HK-2 (cell line): Measurements from ENCODE around the gene ARL4A.

Experiments
- DNase-seq: peaks from one replicate; pipeline ENCODE4 v3.0.0-alpha.2; 2018; ENCODE audit not compliant: unreplicated experiment

The ARL4A gene

DNA sequence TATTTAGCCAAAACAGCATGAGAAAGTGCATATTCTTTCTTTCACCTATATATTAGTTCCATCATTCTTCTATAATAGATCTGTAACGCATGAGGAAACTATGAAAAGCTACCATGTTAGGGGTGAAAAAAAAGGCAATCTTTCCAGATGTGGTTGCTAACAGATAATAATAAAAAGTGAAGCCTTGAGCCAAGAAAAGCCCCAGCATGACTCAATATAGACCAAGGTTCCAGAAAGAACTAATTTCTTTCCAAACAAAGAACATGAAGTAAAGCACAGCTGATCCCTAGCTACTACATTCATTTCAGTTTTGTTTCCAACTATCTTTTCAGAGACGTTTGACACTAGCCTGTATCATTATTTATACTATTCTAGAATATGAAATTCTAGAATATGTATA, 16.4 kb downstream of the ARL4A start:
- no peak for DNase-seq

DNA sequence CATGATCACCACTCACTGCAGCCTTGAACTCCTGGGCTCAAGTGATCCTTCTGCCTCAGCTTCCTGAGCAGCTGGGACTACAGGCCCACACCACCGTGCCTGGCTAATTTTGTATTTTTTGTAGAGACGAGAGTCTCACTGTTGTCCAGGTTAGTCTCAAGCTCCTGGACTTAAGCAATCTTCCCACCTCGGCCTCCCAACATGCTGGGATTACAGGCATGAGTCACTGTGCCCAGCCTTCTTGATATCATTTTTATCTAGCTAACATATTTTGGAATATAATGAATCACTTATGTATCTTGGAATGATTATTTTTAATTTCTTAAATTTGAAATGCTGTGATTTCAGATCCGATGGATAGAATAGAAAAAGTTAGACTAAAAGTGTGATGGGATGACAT, 18.4 kb downstream of the ARL4A start:
- no peak for DNase-seq

DNA sequence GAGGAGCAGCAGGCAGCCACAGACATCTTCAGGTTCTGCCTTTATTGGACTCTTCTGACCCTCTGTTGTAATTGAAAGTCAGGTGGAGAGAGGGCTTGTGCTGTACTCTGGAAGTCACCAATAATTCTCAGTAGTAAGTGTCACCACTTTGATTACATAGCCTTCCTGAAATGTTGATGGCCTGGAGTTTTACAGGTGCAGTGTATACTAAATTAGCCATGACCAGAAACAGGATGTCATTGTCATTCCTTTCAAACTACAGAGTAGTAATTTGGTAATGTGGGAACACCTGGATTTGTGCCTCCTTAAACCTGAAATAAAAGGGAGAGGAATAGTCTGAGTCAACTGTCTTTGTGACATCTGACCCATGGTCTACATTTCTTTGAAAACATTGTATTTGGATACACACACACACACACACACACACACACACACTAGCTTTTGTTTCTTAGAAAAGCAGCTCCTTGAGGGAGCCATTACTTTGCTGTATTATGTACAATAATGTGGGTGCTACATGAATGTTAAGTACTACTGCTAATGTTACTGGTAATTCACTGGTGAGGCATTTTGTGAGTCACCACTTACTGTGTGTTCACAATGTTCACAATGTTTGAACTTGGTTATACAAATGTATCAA, 19.6 kb downstream of the ARL4A start:
- no peak for DNase-seq

DNA sequence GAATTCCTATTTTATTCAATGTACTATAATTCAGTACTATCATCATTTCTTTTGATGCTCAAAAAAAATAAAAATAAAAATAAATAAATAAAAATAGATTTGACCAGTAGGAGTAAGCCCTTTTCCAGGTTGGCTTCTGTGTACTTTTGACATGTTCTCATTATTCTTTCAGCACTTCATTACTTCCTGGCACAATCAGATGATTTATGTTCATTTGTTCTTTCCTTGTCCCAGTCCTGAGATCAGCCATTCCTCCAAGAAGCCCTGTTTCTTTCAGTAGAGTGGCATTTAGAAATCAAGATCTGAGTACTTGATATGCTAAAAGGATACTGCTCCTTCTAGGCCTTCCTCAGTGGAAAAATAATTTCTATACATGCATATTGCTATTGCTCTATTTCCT, 20.9 kb downstream of the ARL4A start:
- DNase-seq, result no peak

DNA sequence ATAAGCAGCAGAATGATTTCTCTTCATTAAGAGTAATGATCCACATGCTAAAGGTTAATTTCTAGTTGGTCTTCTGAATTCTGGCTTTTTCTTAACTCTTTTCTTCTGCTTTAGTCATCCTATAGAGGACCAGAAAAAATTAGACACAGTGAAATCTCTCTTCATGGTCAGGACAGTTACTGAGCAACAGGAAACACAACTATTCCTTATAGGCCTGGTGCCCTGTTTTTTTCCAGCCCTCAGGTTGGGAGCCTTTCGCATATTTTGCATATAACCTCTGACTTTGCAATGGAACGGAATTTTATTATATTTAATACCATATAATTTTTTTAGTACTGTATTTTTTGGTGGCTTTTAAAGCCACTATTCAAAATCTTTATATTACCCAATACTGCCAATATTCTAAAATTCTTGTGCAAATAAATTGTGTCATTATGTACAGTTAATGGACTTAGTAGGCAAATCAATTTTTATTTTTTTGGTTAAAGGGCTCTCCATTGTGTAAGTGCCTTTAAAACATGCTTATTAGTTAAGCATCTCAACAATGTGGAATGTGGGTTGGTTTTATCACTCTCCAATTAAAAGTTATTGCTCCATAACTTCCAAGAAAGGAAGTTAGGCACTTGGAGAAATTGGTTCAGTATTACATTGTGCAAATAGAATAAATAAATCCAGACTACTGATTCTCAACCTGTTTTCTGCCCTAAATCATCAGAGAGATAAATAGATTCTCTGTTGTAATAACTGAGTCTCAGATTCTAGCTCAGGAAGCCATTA, 22.5 kb downstream of the ARL4A start:
- no peak for DNase-seq

DNA sequence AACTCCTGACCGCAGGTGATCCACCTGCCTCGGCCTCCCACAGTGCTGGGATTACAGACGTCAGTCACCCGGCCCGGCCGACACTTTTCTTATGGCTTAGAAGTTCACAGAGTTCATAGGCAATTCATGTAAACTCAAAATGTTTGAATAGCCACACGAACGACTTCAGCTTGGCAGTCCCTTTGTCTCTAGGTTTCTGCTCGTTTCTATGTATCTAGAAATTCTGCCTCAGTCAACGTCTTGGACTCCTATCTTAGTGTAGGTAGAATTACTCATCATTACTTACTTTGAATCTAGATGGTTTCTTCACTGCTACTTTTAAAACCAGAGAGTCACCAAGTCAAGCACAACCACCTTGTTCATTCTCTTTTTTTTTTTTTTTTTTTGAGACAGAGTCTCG, 23.7 kb downstream of the ARL4A start:
- no peak for DNase-seq

DNA sequence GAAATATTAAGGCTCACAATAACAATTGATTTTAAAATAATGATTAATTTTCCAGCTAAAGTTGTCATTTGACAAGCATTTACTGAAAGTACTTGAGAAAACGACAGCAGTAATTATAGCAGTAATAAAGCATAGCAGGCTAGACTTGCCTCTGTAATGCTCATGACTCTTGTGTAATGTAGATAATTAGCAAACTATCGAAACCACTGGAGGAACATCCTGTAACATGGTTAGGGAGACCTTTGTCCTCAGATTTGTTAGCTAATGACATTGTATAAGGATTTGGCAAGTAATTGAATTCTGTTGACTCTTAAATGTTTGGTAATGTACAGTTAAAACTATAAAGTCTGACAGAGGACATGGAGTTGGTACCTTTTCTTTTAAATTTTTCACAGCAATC, 24.8 kb downstream of the ARL4A start:
- no peak for DNase-seq

DNA sequence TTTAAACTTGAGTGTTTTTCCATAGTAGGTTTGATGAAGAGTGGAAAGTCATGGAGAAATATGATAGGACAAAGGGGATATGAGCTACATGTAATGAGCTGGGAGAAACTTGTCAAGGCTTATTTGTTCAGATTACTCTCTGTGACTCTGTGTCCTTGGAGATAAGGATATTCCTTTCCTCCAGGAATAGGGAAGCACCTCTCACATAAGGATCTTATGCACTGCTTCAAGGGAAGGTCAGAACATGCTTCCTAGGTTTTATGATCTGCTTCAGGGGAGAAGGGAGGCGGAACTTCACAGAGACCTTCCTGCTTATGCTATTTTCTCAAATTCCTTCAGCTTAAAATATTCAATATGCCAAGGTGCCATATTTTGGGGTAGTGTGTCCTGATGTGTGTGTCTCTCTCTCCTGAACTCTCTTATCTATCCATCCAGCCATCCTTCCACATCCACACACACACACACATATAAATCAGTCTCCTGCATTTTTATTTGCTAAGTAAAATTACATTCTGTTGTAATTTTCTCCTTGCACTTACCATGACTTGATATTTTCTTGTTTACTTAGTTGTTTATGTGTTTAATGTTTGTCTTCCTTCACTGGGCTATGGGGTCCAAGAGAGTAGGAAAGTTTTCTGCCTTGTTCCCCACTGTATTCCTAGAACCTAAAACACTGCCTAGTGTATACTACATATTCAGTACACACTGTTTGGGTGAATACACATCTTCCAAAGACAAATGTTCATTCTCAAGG, 26.4 kb downstream of the ARL4A start:
- DNase-seq, result no peak

DNA sequence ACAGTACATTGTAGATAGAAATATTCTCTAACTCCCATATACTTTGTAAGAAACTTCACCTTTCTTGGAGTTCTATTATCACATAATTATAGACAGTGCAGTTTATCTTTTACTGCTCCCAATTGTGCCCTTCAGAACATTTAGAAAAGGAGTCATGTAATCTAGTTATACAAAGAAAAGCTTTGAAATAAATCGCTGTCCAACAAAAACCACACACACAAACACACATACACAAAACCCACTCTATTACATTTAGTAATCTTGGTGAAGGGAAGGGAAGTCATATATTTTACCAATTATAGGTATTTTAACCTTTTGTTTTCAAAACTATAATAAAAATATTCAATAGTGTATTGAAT, 26.9 kb downstream of the ARL4A start:
- no peak for DNase-seq

DNA sequence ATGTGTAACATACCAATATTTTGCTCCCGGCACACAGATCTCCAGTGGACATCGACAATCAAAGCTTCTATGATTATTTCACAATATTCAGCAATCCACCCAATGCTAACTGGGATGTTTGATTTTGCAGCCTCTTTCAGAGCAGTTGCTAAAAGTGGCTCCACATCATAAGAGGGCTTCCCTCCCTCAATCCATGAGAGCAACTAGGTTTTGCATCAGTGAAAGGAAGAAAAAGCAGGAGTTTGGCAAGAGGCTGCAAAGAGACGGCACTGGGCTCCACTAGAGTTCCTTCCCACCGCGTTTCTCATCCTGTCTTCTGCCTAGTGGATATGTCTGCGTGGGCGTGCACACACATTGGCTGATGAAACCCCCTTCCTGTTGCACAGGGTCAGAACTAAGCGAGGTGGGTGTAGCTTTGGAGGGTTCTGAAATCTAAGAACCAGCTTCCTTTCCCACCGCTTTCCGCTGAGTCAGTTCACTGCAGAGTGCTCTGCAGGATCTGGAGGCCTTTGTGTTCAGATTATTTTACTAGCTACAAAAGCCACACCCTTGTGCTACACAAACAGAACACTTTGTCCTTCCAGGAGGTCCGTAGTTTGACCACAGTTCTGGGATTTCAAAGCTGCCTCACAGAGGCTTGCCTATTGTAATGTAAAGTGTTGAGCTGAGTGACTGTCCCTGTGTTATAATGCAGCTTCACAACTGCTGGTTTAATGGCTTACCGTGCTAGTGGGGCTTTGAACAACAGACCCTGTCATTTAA, 28.1 kb downstream of the ARL4A start:
- DNase-seq, result peak; percentile 8

DNA sequence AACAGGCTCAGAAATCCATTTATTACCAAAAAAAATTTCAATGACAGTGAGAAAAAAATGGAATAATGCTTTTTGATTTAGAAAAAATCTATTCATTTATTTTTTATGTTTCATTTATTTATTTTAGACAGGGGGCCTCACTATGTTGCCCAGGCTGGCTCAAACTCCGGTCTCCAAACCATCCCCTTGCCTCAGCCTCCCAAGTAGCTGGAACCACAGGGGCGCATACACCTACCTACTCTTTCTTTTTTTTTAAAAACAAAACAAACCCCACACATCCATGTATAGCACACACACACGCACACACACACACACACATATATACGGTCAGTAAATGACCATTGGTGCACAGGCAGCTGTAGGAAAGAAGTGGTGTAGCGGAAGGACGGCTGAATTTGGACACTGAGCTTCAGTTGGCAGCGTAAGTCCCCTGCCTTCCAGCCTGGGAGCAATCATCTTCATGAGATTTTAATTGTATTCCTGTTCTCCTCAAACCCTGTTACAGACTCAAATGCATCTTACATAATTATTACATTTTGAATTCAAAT, 28.8 kb downstream of the ARL4A start:
- no peak for DNase-seq

DNA sequence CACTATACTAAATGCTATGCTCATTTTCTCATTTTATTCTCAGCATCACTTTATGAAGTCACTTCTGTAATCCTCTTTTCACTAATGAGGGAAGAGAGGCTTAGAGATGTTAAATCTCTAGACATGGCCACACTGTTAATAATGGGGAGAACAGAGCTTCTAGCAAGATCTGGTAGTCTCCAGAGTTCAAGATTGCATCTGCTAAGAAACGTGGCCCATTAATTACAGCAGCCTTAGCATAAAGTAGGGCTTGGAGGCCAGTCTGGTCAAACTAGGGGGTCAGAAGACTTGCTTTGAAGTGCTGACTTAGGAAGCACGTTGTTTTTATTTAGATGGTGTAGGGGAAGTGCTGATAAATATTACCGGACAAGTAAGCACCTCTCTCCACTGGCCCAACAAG, 29.3 kb downstream of the ARL4A start:
- DNase-seq, result no peak

DNA sequence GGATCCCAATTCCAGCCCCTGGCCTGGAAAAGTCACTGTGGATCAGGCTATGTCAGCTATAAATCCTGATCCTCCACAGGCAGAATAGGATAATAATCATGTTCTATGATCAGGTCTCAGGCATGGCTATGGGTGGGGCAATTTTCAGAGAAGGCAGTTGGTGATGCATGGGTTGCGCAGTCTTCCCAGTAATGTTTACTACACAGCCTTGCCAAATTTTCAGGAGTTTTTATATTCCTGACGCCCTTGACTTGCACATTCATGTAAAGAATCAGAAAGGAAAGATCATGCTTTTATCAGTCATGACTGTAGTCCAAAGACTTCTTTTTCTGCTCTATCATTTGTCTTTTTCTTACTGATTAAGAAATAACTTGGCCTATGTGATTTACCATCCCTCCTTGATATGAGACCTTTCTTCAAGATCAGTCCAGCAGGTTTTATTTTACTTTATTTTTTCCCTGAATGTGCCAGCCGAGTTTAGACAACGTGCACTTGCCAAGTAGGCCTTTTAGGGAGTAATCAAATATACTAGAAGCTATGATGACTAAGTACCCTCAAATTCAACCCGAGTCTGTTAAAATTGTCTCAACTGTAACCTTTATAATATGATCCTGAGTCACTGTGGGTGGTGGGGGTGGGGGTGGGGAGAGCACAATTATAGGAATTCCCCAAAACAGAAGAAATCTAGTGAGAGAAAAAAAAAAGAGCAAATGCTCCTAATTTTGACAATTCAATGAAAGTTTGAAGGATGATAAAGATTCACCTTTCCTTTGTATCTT, 31.9 kb downstream of the ARL4A start:
- DNase-seq, result peak; percentile 35

DNA sequence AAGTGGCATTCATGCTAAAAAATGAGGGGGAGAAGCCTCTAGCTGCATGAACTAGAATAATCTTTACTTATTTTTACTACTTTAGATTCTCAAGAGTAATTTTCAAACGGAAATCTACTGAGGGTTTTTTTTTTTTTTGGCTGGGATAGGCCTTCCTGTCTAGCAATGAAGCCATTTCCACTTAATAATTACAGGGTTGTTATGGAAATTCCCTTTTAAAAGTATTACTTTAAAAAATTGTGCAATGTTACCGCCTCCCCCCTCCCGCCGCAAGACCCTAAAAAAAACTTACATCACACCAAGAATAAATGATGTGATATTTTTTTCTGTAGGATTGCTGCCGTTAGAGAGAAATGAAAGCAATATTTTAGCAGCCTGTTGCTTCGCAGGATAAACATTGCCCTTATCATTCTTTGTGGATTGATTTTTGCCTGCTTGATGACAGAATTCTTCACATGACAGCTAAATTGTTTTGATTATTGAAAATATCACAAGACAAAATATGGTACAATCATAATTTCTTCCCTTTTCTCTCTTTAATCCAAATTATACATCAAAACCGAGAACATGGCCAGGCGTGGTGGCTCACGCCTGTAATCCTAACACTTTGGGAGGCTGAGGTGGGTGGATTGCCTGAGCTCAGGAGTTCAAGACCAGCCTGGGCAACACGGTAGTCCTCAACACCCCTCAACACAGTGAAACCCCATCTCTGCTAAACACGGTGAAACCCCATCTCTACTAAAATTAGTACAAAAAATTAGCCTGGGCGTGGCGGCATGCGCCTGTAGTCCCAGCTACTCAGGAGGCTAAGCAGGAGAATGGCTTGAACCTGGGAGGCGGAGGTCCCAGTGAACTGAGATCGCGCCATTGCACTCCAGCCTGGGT, 32.8 kb downstream of the ARL4A start:
- DNase-seq, result no peak

DNA sequence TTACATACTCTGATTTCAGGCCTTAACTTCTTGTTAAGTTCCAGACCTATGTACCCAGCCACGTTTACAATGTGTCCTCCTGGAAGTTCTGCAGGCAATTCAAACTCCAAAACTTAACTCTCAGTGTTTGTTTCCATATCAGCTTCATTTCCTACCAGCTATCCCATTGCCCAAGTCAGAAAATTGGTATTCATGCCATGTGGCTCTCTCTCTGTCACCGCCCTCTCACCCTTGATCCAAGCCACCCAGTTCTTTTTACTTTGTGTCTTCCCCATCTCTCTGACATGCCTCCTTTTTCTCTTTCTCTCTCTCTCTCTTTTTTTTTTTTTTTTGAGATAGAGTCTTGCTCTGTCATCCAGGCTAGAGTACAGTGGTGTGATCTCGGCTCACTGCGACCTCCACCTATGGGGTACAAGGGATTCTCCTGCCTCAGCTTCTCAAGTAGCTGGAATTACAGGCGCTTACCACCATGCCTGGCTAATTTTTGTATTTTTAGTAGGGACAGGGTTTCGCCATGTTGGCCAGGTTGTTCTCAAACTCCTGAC, 33.9 kb downstream of the ARL4A start:
- DNase-seq, result no peak

DNA sequence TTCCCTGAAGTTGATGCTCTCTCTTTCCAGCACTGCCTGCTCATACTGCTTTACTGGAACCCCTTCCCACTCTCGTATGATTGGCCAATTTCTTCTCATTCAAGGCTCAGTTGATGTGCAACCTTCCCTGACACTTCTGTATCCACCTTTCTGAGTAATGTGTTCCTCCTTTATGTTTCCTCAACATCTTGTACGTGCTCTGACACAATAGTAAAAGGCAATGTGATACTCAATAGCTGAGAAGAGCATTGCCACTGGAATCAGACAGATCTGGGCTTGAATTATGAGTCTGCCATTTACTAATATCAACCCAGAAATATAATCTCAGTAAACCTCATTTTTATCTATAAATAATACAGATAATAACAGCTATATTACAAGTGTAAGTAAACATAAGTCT, 34.7 kb downstream of the ARL4A start:
- DNase-seq, result no peak

DNA sequence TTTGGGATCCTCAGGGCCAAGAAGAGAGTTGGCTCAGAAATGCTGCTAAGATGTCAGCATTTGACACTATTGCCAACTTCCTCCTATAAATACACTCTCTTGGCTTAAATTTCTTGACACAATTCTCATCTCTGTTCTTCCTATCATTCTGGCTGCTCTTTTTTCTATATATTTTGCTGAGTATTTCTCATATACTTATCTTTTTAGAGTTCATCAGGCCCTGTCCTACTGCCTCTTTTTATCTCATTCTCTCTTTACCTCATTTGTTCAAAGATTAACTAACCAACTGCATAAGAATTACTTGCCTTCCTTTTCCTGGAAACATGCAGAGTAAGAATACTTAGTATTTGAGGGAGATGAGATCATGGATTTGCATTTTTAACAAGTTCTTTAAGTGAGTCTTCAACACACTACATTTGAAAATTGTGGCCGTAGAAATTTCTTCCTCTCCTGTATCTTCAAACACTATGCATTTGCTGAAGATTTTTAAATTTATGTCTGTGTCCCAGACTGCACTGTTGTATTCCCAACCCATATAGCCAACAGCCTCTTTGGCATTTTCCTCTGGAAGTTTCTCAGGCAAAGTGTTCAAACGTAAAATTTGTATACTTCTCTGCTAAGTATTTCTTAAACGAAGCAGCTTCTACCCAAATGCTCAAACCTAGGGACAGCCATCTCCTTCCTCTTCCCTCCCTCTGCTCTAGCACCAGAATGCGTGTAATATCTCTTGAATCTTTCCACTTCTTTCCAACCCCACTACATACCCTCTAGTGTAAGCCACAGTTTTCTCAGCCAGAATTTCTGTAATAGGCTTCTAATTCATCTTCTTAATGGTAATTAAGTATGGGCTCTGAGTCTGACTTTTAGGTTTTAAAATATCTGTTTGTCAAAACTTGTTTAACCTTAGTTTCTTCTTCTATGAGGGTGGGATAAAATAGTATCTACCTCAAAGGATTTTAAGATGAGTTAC, 35.5 kb downstream of the ARL4A start:
- no peak for DNase-seq

DNA sequence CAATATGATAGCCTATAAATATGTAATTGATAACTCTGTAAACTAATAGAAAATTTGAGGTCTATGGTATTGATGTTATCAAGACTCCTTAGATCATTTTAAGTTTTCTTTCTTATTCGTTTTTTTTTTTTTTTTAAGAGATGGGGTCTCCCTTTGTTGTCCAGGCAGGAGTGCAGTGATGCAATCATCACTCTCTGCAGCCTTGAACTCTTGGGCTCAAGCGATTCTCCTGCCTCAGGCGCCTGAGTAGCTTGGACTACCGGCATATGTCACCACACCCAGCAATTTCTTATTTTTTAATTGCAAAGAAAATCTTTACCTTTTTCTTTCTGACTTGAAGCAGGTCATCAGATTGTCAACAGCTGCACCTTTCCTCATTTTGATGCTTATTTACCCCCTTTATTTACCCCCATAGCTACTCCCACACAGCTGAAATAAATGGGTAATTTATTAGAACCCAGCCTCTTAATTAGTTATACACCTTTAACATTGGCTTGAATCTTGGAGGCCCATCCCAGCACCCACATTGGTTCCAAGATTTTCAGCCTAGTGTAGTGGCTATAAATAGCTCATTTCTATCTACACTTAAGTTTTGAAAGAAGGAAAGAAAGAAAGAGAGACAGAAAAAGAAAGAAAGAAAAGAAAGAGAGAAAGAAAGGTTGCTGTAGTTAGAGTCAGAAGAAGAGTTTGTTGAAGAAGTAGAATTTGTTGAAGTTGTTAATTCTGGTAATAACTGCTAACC, 38.3 kb downstream of the ARL4A start:
- no peak for DNase-seq
